Measurements from ENCODE around the gene KLF12. TPM values are rescaled to one million over a fixed set of nuclear protein-coding genes. Genes with fewer than 3 reads are reported as not detected.

The KLF12 gene
- polyA plus RNA-seq, 3 donors, result 0.04 to 1.3 (median 0.38) TPM

DNA sequence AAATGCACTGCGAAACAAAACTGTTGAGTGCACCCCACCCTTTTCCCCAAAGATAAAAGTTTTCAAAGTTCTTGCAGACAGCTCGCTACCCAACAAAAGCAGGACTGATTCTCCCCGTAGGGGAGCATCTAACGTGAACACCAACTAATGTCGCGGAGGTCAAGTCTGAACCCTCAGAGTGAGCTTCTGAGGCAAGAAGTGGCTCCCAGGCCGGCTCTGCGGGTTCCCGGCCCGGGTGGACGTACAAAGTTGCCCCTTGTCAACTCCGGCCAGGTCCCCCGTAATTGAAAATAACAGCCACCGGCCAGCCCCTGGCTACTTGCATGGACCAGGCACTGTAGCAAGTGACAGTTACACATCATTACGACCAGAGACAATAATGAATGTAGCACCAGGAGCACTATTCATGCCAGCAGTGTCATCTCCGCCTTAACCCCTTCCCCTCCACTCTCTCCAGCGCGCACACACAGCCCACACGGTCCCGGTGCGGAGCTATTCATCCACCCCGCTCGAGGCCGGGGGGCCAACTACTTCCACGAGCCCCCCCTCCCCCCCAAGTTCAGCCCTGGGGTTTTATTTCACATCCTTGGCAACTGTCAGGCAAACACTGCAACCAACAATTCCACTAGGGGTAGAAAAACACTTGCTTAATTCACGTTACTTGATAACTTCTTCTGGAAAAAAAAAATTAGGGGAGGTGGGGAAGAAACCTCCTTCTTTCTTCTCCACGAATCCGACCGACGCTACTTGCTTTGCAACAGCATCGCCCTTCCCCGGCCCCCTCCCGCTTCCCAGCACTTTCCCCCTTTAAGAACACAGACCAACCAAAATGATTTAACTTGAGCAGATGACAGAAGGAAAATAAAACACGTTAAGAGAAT lies 1.2 kb downstream of the KLF12 start:
- H3K27ac Mint-ChIP-seq, result peak overlapping the region in 3 of 7 donors; percentile 21 to 81 (median 42)
- peak overlapping the region; percentile 90 to 98 for H3K4me3 Mint-ChIP-seq
- H3K27ac ChIP-seq (ENCODE audit: low read depth in 1 of 2, low read length in 2 of 2), result no peak overlapping the region
- WGBS (ENCODE audit: insufficient coverage), result under 1% methylated on average over 24 of the region's 34 CpGs
- H3K4me2 ChIP-seq (replicated peaks; ENCODE audit: extremely low read depth, low read length, poor library complexity, severe bottlenecking), result peak overlapping the region; percentile 76
- H2AFZ ChIP-seq (ENCODE audit: insufficient read depth, low read depth, low read length, poor library complexity, severe bottlenecking), result peak overlapping the region; percentile 55
- H3K9me3 Mint-ChIP-seq, result peaks cover 0 to 2% (median 2%) of the 10 kb centered on the region in 7 donors
- H3K27me3 ChIP-seq (ENCODE audit: control insufficient read depth in 2 of 2, insufficient read depth in 2 of 2, low read length in 2 of 2), result peaks cover 20 to 40% of the 10 kb centered on the region in 2 donors
- H3K27me3 Mint-ChIP-seq (ENCODE audit: low read depth in 3 of 3), result peaks cover 24 to 33% (median 25%) of the 10 kb centered on the region in 3 donors
- H3K9ac ChIP-seq (ENCODE audit: insufficient read depth, low read length, poor library complexity, severe bottlenecking), result peak overlapping the region; percentile 0
- no peaks in the 10 kb centered on the region for H3K79me2 ChIP-seq (ENCODE audit: insufficient read depth, low read length)
- no peaks in the 10 kb centered on the region for H3K9me3 ChIP-seq (replicated peaks in 1 of 2; ENCODE audit: control insufficient read depth in 1 of 2, insufficient read depth in 1 of 2, low read length in 2 of 2)
- peaks cover 18 to 36% of the 10 kb centered on the region in 2 donors for H3K4me1 ChIP-seq (ENCODE audit: control insufficient read depth in 1 of 2, insufficient read depth in 2 of 2, low read length in 2 of 2)
- TF ChIP-seq, protein P1, sequence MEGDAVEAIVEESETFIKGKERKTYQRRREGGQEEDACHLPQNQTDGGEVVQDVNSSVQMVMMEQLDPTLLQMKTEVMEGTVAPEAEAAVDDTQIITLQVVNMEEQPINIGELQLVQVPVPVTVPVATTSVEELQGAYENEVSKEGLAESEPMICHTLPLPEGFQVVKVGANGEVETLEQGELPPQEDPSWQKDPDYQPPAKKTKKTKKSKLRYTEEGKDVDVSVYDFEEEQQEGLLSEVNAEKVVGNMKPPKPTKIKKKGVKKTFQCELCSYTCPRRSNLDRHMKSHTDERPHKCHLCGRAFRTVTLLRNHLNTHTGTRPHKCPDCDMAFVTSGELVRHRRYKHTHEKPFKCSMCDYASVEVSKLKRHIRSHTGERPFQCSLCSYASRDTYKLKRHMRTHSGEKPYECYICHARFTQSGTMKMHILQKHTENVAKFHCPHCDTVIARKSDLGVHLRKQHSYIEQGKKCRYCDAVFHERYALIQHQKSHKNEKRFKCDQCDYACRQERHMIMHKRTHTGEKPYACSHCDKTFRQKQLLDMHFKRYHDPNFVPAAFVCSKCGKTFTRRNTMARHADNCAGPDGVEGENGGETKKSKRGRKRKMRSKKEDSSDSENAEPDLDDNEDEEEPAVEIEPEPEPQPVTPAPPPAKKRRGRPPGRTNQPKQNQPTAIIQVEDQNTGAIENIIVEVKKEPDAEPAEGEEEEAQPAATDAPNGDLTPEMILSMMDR (IDR thresholded peaks at IDR 0.05), result no peak
- DNase-seq, result no peak
- H3K4me1 Mint-ChIP-seq, result peaks cover 14% of the 10 kb centered on the region
- H4K20me1 ChIP-seq (ENCODE audit: insufficient read depth, low read length), result no peaks in the 10 kb centered on the region
- no peaks in the 10 kb centered on the region for H3K36me3 ChIP-seq (replicated peaks in 1 of 2; ENCODE audit: control insufficient read depth in 1 of 2, insufficient read depth in 2 of 2, low read length in 2 of 2)
- peak overlapping the region; percentile 6 to 76 (median 53) for H3K4me3 ChIP-seq (replicated peaks in 1 of 3; ENCODE audit: low read depth in 2 of 3, low read length in 3 of 3)
- intact Hi-C loops (cut with micrococcal nuclease), result no loop called here
- no peaks in the 10 kb centered on the region for H3K36me3 Mint-ChIP-seq

DNA sequence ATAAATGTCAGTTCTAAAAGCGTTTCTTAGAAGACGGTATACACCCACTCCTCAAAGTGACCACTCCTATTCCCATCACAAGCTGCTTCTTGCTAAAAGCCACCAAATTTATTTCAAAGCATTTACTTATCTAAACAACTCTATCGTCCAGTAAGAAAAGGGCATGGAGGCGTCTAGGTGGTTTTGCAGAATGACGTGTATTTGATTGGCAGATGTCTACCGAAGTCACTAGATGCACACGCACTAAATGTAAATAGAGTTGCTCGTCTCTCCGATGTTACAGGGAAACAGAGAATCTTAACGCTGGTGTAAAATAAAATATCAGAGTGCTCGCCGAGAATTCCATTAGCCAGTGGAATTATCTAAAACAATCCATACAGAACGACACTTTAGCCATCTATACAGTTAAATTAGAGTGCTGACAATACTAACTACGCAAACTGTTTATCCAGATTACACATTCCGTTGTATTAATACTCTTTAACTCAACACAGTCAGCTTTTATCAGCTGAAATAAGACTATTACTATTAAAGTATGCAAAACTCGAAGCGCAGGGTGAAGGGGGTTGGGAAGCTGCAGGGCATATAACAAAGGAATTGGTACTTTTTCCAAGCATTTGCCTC lies 1.9 kb downstream of the KLF12 start:
- peaks cover 14% of the 10 kb centered on the region for H3K4me1 Mint-ChIP-seq
- peaks cover 18 to 36% of the 10 kb centered on the region in 2 donors for H3K4me1 ChIP-seq (ENCODE audit: control insufficient read depth in 1 of 2, insufficient read depth in 2 of 2, low read length in 2 of 2)

More for the DNA sequence above, 1.9 kb downstream of the KLF12 start:
- no peaks in the 10 kb centered on the region for H3K9me3 ChIP-seq (replicated peaks in 1 of 2; ENCODE audit: control insufficient read depth in 1 of 2, insufficient read depth in 1 of 2, low read length in 2 of 2)
- peaks cover 0 to 2% (median 2%) of the 10 kb centered on the region in 7 donors for H3K9me3 Mint-ChIP-seq
- H3K4me2 ChIP-seq (replicated peaks; ENCODE audit: extremely low read depth, low read length, poor library complexity, severe bottlenecking), result peak overlapping the region; percentile 76
- DNase-seq, result no peak
- H3K36me3 Mint-ChIP-seq, result no peaks in the 10 kb centered on the region
- WGBS (ENCODE audit: insufficient coverage), result no CpG with 5 or more reads among the region's 17 CpGs
- H2AFZ ChIP-seq (ENCODE audit: insufficient read depth, low read depth, low read length, poor library complexity, severe bottlenecking), result no peak overlapping the region
- peaks cover 20 to 37% of the 10 kb centered on the region in 2 donors for H3K27me3 ChIP-seq (ENCODE audit: control insufficient read depth in 2 of 2, insufficient read depth in 2 of 2, low read length in 2 of 2)
- H4K20me1 ChIP-seq (ENCODE audit: insufficient read depth, low read length), result no peaks in the 10 kb centered on the region
- peak overlapping the region; percentile 90 to 98 for H3K4me3 Mint-ChIP-seq
- TF ChIP-seq, protein P1 (IDR thresholded peaks at IDR 0.05), result no peak
- no peak overlapping the region for H3K27ac Mint-ChIP-seq
- no peak overlapping the region for H3K9ac ChIP-seq (ENCODE audit: insufficient read depth, low read length, poor library complexity, severe bottlenecking)
- H3K27me3 Mint-ChIP-seq (ENCODE audit: low read depth in 3 of 3), result peaks cover 21 to 31% (median 22%) of the 10 kb centered on the region in 3 donors
- H3K36me3 ChIP-seq (replicated peaks in 1 of 2; ENCODE audit: control insufficient read depth in 1 of 2, insufficient read depth in 2 of 2, low read length in 2 of 2), result no peaks in the 10 kb centered on the region
- no peak overlapping the region for H3K27ac ChIP-seq (ENCODE audit: low read depth in 1 of 2, low read length in 2 of 2)
- intact Hi-C loops (cut with micrococcal nuclease), result no loop called here
- H3K4me3 ChIP-seq (replicated peaks in 1 of 3; ENCODE audit: low read depth in 2 of 3, low read length in 3 of 3), result peak overlapping the region in 2 of 3 experiments; percentile 53 to 76
- no peaks in the 10 kb centered on the region for H3K79me2 ChIP-seq (ENCODE audit: insufficient read depth, low read length)

Measured in CD14-positive monocyte (primary cell).